ENCODE results near the gene CELF3. TPM values are rescaled to one million over a fixed set of nuclear protein-coding genes. Genes with fewer than 3 reads are reported as not detected.
A peak's percentile ranks its signal among the peaks of the same experiment; 100 is the strongest.

The CELF3 gene
- total and polyA plus RNA-seq, 2 of the 4 experiments (the other 2 are of a cell fraction) = not detected

DNA sequence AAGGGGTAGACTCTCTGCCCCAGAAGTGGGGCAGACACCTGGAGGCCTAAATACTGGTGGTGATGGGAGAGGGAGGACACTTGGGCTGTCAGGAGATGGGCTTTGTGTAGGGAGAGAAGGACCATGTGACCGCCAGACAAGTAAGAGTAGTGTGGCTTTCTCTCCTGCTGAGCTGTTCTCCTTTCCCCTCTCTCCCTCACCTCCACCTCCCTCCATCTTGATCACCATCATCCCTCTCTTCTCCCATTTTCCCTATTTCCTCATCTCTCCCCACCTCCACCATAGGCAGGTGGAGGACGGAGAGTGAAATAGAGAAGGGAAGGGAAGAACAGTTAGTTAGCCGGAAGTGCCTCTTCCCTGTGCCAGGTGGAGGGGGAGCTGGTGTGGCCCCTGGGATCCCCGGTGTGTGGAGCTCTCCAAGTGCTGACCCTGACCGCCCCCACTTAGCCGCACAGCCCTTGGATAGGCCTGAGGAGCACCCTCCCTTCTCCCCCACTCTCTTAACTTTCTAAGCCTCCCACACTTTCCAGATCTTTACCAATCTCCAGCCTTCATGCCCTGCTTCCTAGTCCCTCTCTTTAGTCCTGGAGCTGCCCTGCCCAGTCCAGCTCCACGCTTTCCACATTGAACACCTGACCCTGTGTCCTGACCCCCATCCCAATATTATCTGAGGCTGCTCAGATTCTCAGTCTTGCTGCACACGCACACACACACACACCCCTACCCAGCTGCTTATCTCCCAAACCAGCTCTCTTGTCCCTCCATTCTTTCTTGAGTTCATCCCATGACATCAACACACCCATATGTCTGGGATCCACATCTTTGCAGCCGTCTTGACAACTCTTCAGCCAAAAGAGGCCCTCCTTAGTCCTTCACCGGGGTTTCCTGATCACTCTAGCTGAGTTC, 1.5 kb downstream of the CELF3 start:
- no peak overlapping the region for H3K4me3 ChIP-seq (ENCODE audit: insufficient read depth, low read depth, low read length)
- peak overlapping the region; percentile 43 for H2AFZ ChIP-seq (replicated peaks; ENCODE audit: low read length, poor library complexity)
- 41% methylated on average over 4 of the region's 10 CpGs; no CpG with 5 or more reads in 1 of the 2 experiments for WGBS, 2 experiments (ENCODE audit: extremely low coverage in 2 of 2, insufficient read length in 1 of 2)
- no peaks in the 10 kb centered on the region for H3K79me1 ChIP-seq (ENCODE audit: low read depth in 1 of 2, low read length in 2 of 2)
- H4K20me1 ChIP-seq (ENCODE audit: insufficient read depth, low read length) = no peaks in the 10 kb centered on the region; the same call in 1 of the 2 replicates
- H4K91ac ChIP-seq (ENCODE audit: insufficient read depth, low read depth, low read length) = no peak overlapping the region
- H2BK5ac ChIP-seq (ENCODE audit: low read depth, low read length, poor library complexity, severe bottlenecking) = no peak overlapping the region
- no peaks in the 10 kb centered on the region for H3K9me3 ChIP-seq (ENCODE audit: control insufficient read depth, insufficient read depth, low read length)
- no peak overlapping the region for H2BK15ac ChIP-seq (ENCODE audit: low read depth, low read length)
- dilution Hi-C loops (cut with HindIII; ENCODE audit: low sequenced_read_pairs, unreplicated experiment) (no loop called here), in situ Hi-C loops (cut with MboI; ENCODE audit: low sequenced_read_pairs) (no loop called here), intact Hi-C loops (cut with micrococcal nuclease) (no loop called here)
- no peak for DNase-seq
- H3K9me1 ChIP-seq (ENCODE audit: insufficient read depth, low read length) = no peaks in the 10 kb centered on the region
- no peak overlapping the region for H4K5ac ChIP-seq (ENCODE audit: low read depth, low read length)
- H3K4ac ChIP-seq (ENCODE audit: low read depth, low read length) = no peak overlapping the region
- no peak overlapping the region for H4K8ac ChIP-seq (ENCODE audit: low read depth in 2 of 2, low read length in 2 of 2)
- ChIA-PET POLR2A (ENCODE audit: unreplicated experiment) (no interaction called here), CTCF (no interaction called here)
- H3K36me3 ChIP-seq (ENCODE audit: control insufficient read depth, insufficient read depth, low read length) = no peaks in the 10 kb centered on the region
- no peak overlapping the region for H2AK9ac ChIP-seq (replicated peaks; ENCODE audit: low read depth, low read length, poor library complexity)
- H3K18ac ChIP-seq (ENCODE audit: low read depth, low read length) = no peak overlapping the region
- no peak overlapping the region for H3K23ac ChIP-seq (ENCODE audit: low read depth, low read length)
- no peak overlapping the region for H2BK20ac ChIP-seq (ENCODE audit: low read depth, low read length)
- no peak overlapping the region for H3K4me2 ChIP-seq (ENCODE audit: low read depth, low read length)
- H3K4me1 ChIP-seq (ENCODE audit: control insufficient read depth, insufficient read depth, low read length) = no peaks in the 10 kb centered on the region
- no peak for ATAC-seq (ENCODE audit: low read depth)
- H2AK5ac ChIP-seq (ENCODE audit: low read depth, low read length) = no peak overlapping the region
- no peak overlapping the region for H3K9ac ChIP-seq (ENCODE audit: low read depth, low read length)
- no peak overlapping the region for H2BK120ac ChIP-seq (ENCODE audit: low read depth, low read length)
- H3K27ac ChIP-seq (ENCODE audit: insufficient read depth, low read length) = no peak overlapping the region
- BruUV-seq (replicated peaks) = no TSS peak
- peaks cover 85% of the 10 kb centered on the region for H3K27me3 ChIP-seq (ENCODE audit: control insufficient read depth, insufficient read depth, low read length)
- H3K14ac ChIP-seq (replicated peaks; ENCODE audit: low read depth, low read length) = no peak overlapping the region
- no peak overlapping the region for H3K56ac ChIP-seq (ENCODE audit: extremely low read depth, insufficient read depth, low read length)
- TF ChIP-seq MAFK (IDR thresholded peaks at IDR 0.05; ENCODE audit: low read depth, low read length) = no peak
- no peak for TF ChIP-seq BHLHE40 (IDR thresholded peaks at IDR 0.05; ENCODE audit: low read depth, low read length)
- no peak for TF ChIP-seq RCOR1 (IDR thresholded peaks at IDR 0.05; ENCODE audit: insufficient replicate concordance, low read length)
- no peak for TF ChIP-seq NFE2L2 (IDR thresholded peaks at IDR 0.05; ENCODE audit: low read depth, low read length)
- no peak for TF ChIP-seq MXI1 (IDR thresholded peaks at IDR 0.05; ENCODE audit: borderline replicate concordance, low read depth, low read length)
- TF ChIP-seq FOS (IDR thresholded peaks at IDR 0.05; ENCODE audit: low read depth, low read length) = no peak
- TF ChIP-seq, protein P1, sequence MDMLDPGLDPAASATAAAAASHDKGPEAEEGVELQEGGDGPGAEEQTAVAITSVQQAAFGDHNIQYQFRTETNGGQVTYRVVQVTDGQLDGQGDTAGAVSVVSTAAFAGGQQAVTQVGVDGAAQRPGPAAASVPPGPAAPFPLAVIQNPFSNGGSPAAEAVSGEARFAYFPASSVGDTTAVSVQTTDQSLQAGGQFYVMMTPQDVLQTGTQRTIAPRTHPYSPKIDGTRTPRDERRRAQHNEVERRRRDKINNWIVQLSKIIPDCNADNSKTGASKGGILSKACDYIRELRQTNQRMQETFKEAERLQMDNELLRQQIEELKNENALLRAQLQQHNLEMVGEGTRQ (IDR thresholded peaks at IDR 0.05; ENCODE audit: low read depth, low read length) = no peak
- no peak for TF ChIP-seq SMC3 (IDR thresholded peaks at IDR 0.05; ENCODE audit: low read depth, low read length)
- TF ChIP-seq CHD1 (IDR thresholded peaks at IDR 0.05; ENCODE audit: low read depth, low read length) = no peak
- TF ChIP-seq, protein P2, sequence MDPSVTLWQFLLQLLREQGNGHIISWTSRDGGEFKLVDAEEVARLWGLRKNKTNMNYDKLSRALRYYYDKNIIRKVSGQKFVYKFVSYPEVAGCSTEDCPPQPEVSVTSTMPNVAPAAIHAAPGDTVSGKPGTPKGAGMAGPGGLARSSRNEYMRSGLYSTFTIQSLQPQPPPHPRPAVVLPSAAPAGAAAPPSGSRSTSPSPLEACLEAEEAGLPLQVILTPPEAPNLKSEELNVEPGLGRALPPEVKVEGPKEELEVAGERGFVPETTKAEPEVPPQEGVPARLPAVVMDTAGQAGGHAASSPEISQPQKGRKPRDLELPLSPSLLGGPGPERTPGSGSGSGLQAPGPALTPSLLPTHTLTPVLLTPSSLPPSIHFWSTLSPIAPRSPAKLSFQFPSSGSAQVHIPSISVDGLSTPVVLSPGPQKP (IDR thresholded peaks at IDR 0.05; ENCODE audit: borderline replicate concordance, low read depth, low read length) = no peak
- TF ChIP-seq POLR2A (IDR thresholded peaks at IDR 0.05; ENCODE audit: low read depth, low read length) = no peak
- TF ChIP-seq CTCF (conservative IDR thresholded peaks at IDR 0.05; ENCODE audit: low read depth, low read length) = no peak
- no peak for TF ChIP-seq CEBPB (IDR thresholded peaks at IDR 0.05; ENCODE audit: low read depth, low read length)
- TF ChIP-seq RFX5 (IDR thresholded peaks at IDR 0.05; ENCODE audit: low read depth, low read length) = no peak
- TF ChIP-seq MAZ (IDR thresholded peaks at IDR 0.05; ENCODE audit: borderline replicate concordance, low read depth, low read length) = no peak
